ENCODE results near the gene IL17RE. TPM values are rescaled to one million over a fixed set of nuclear protein-coding genes. Genes with fewer than 3 reads are reported as not detected.
A peak's percentile ranks its signal among the peaks of the same experiment; 100 is the strongest.
"Not testable (repeated sequence)": the region's sequence is repeated elsewhere in the genome, so short reads cannot be mapped to it uniquely, and the experiment has no call there.

IL17RE gene
- total RNA-seq, result 6.3 TPM

GRCh38 chr3:9902372-9903237 is at the start of gene IL17RE:
TSS of gene IL17RE (plus strand) at chr3:9902848. CDS start at chr3:9902933, 85 bp downstream.
- DNase-seq, result no peak

- DNase-seq, result not testable (repeated sequence)
These were observed 48.2 kb upstream of the IL17RE start for GRCh38 chr3:9854291-9854940.

GRCh38 chr3:9855594-9855993 is 47.1 kb upstream of the IL17RE start:
- DNase-seq, result no peak

GRCh38 chr3:9859530-9860025 is 43.1 kb upstream of the IL17RE start:
- DNase-seq, result no peak

- no peak for DNase-seq
These were observed 41.4 kb upstream of the IL17RE start for GRCh38 chr3:9861201-9861600.

GRCh38 chr3:9861626-9862130 is 41.0 kb upstream of the IL17RE start:
- DNase-seq, result no peak

GRCh38 chr3:9862391-9863057 is 40.1 kb upstream of the IL17RE start:
- no peak for DNase-seq

- no peak for DNase-seq
These were observed 39.4 kb upstream of the IL17RE start for GRCh38 chr3:9863058-9863772.

GRCh38 chr3:9864200-9864927 is 38.3 kb upstream of the IL17RE start:
- DNase-seq, result peak; percentile 16

- DNase-seq, result not testable (repeated sequence)
These were observed 37.5 kb upstream of the IL17RE start for GRCh38 chr3:9865125-9865637.

- no peak for DNase-seq
These were observed 36.0 kb upstream of the IL17RE start for GRCh38 chr3:9866639-9867038.

GRCh38 chr3:9867106-9867505 is 35.5 kb upstream of the IL17RE start:
- no peak for DNase-seq

GRCh38 chr3:9869955-9870354 is 32.7 kb upstream of the IL17RE start:
- DNase-seq, result no peak

- no peak for DNase-seq
These were observed 31.7 kb upstream of the IL17RE start for GRCh38 chr3:9870978-9871377.

GRCh38 chr3:9872067-9872466 is 30.6 kb upstream of the IL17RE start:
- not testable (repeated sequence) for DNase-seq

GRCh38 chr3:9875448-9875847 is 27.2 kb upstream of the IL17RE start:
- no peak for DNase-seq

GRCh38 chr3:9876255-9876654 is 26.4 kb upstream of the IL17RE start:
- not testable (repeated sequence) for DNase-seq

GRCh38 chr3:9876991-9877390 is 25.7 kb upstream of the IL17RE start:
- no peak for DNase-seq

- no peak for DNase-seq
These were observed 23.9 kb upstream of the IL17RE start for GRCh38 chr3:9878700-9879099.

GRCh38 chr3:9879830-9880549 is 22.7 kb upstream of the IL17RE start, which contains the start of gene CIDEC:
TSS of gene CIDEC (minus strand) at chr3:9880253. CDS start at chr3:9878486, 1,767 bp downstream.
- no peak for DNase-seq
